GM12891 (cell line): Measurements from ENCODE around the gene FAM229A.

Experiments used
- POLR2A ChIP-seq: IDR thresholded peaks from 2 replicates; pipeline ENCODE4 v1.6.1; 2011; ENCODE audit warnings: low read depth, low read length, control low read depth
- POLR2AphosphoS5 ChIP-seq: IDR thresholded peaks from 2 replicates; pipeline ENCODE4 v1.6.1; 2011; ENCODE audit warnings: low read depth, low read length, control low read depth

GRCh38 chr1:32334274-32334861 is 27.9 kb downstream of the FAM229A start:
- TF ChIP-seq POLR2A, result peak; percentile 66; the same call in 1 of the 2 replicates
- TF ChIP-seq POLR2AphosphoS5, result peak; percentile 80
